Esophagus squamous epithelium (tissue), 5 donors: Measurements from ENCODE around the gene PSEN1. TPM values are rescaled to one million over a fixed set of nuclear protein-coding genes. Genes with fewer than 3 reads are reported as not detected.
A peak's percentile ranks its signal among the peaks of the same experiment; 100 is the strongest.

Experiments
- DNase-seq: peaks from one replicate; lab custom pipeline; 2025; lab: John Stamatoyannopoulos, UW
- H3K27ac ChIP-seq, 4 donors: fragments of 200-600 bp; sonication (generic); one replicate each; pipeline ENCODE4 v1.5.1; 2016 to 2019; ENCODE audit warnings: mild to moderate bottlenecking in 1 of 4
- H3K27me3 ChIP-seq, 4 donors: fragments of 200-600 bp; sonication (generic); 1 replicate in 3 of 4; 2 replicates in 1 of 4; pipeline versions ENCODE4 v1.5.1 to v1.6.0; 2017 to 2021; ENCODE audit warnings: antibody characterized with exemption in 1 of 4
- H3K36me3 ChIP-seq, 3 donors: fragments of 200-600 bp; sonication (generic); one replicate each; pipeline ENCODE4 v1.5.1; 2016 to 2019
- H3K4me1 ChIP-seq, 3 donors: fragments of 200-600 bp; sonication (generic); one replicate each; pipeline ENCODE4 v1.5.1; 2017 to 2019
- H3K4me3 ChIP-seq, 4 donors: fragments of 200-600 bp; sonication (generic); 1 replicate in 3 of 4; 2 replicates in 1 of 4; pipeline ENCODE4 v1.5.1; 2016 to 2019; ENCODE audit warnings: mild to moderate bottlenecking in 2 of 4, moderate library complexity in 1 of 4
- H3K9me3 ChIP-seq, 3 donors: fragments of 200-600 bp; sonication (generic); one replicate each; pipeline ENCODE4 v1.5.1; 2016 to 2019
- CTCF ChIP-seq, 6 experiments: fragments of 450-650 bp in 4 of 6; fragments of 200-600 bp in 2 of 6; sonication (generic) in 2 of 6; IDR thresholded peaks; one replicate each; pipeline ENCODE4 v1.5.1; 2016 to 2019; ENCODE audit warnings: antibody characterized with exemption in 6 of 6, mild to moderate bottlenecking in 4 of 6, moderate library complexity in 4 of 6
- POLR2A ChIP-seq, 4 donors: fragments of 450-650 bp; IDR thresholded peaks; one replicate each; pipeline ENCODE4 v1.6.1; 2017; ENCODE audit warnings: antibody characterized with exemption in 4 of 4, mild to moderate bottlenecking in 4 of 4, moderate library complexity in 3 of 4
- WGBS, 2 donors: methylation state at CpG; one replicate each; pipeline ENCODE4 v1.1.5; 2018; 5-methylcytosine and 5-hydroxymethylcytosine counted together
- intact Hi-C: fragments of 100-400 bp; cut with DNase I; formaldehyde crosslinking; loops from one replicate; pipeline ENCODE4 v1.15.0; 2022
- total RNA-seq, 4 donors: library from RNA; depleted of rRNA; stranded (reverse); fragments of >200 nt; gene quantifications; one replicate each; pipeline ENCODE4 v1.1.0, GENCODE V29; 2016
- donor health status: DM: yes; HTN: yes; CAD: no.

PSEN1 gene
- total RNA-seq, result 10 to 100 TPM; 34.6 to 49.8 (median 41.5) TPM

- Histone ChIP-seq H3K4me1 (peaks cover 9 to 33% (median 12%) of the 10 kb centered on the region in 3 donors), H3K9me3 (no peaks in the 10 kb centered on the region), H3K36me3 (peaks cover 0 to 7% (median 0%) of the 10 kb centered on the region in 3 donors), H3K27ac (peak within 1 kb of the TSS; percentile 93 to 100 (median 96)), H3K27me3 (no peaks in the 10 kb centered on the region), H3K4me3 (peak within 1 kb of the TSS; percentile 61 to 97 (median 74))
- DNase-seq, result peak; percentile 74
- intact Hi-C loops, result no loop called here
- 0% methylated on average over 26 to 28 of the region's 71 CpGs for WGBS, 2 donors
- TF ChIP-seq CTCF (IDR thresholded peaks at IDR 0.05) (no peak), POLR2A (IDR thresholded peaks at IDR 0.05) (peak in 3 of 4 donors; percentile 82 to 94 (median 92))
Measured at GRCh38 chr14:73136387-73137225, at the start of gene PSEN1. PSEN1 (plus strand) TSS chr14:73136507; CDS start chr14:73148020, 11,513 bp downstream.

- TF ChIP-seq POLR2A (IDR thresholded peaks at IDR 0.05), result no peak
- no peak for TF ChIP-seq CTCF (IDR thresholded peaks at IDR 0.05)
- Histone ChIP-seq H3K4me1 (no peaks in the 10 kb centered on the region), H3K9me3 (no peaks in the 10 kb centered on the region), H3K36me3 (peaks cover 4 to 96% (median 29%) of the 10 kb centered on the region in 3 donors), H3K4me3 (no peak overlapping the region), H3K27me3 (no peaks in the 10 kb centered on the region), H3K27ac (no peak overlapping the region)
- intact Hi-C loops, result no loop called here
- no peak for DNase-seq
- WGBS, 2 donors, result 70 to 91% methylated on average over 2 of the region's 2 CpGs
Measured at GRCh38 chr14:73091044-73091443, 45.3 kb upstream of the PSEN1 start.

GRCh38 chr14:73097421-73097820 lies 38.9 kb upstream of the PSEN1 start:
- no peak for DNase-seq
- Histone ChIP-seq H3K36me3 (peaks cover 6 to 96% (median 8%) of the 10 kb centered on the region in 3 donors), H3K4me1 (no peaks in the 10 kb centered on the region), H3K27ac (no peak overlapping the region), H3K9me3 (no peaks in the 10 kb centered on the region), H3K4me3 (no peak overlapping the region), H3K27me3 (no peaks in the 10 kb centered on the region)
- TF ChIP-seq POLR2A (IDR thresholded peaks at IDR 0.05), result no peak
- TF ChIP-seq CTCF (IDR thresholded peaks at IDR 0.05), result no peak
- 91 to 95% methylated on average over 11 of the region's 11 CpGs for WGBS, 2 donors
- intact Hi-C loops, result no loop called here

- Histone ChIP-seq H3K9me3 (no peaks in the 10 kb centered on the region), H3K27me3 (no peaks in the 10 kb centered on the region), H3K4me1 (no peaks in the 10 kb centered on the region), H3K36me3 (peaks cover 12 to 100% (median 14%) of the 10 kb centered on the region in 3 donors), H3K27ac (no peak overlapping the region), H3K4me3 (no peak overlapping the region)
- WGBS, 2 donors, result 89 to 96% methylated on average over 4 of the region's 4 CpGs
- intact Hi-C loops, result no loop called here
- DNase-seq, result no peak
- TF ChIP-seq CTCF (IDR thresholded peaks at IDR 0.05) (no peak), POLR2A (IDR thresholded peaks at IDR 0.05) (no peak)
Measured at GRCh38 chr14:73100334-73100733, 36.0 kb upstream of the PSEN1 start.

- H3K36me3 ChIP-seq, result peaks cover 14 to 100% (median 16%) of the 10 kb centered on the region in 3 donors
- 94 to 95% methylated on average over 27 of the region's 27 CpGs for WGBS, 2 donors
- H3K4me3 ChIP-seq, result no peak overlapping the region
- H3K27me3 ChIP-seq, result no peaks in the 10 kb centered on the region
- intact Hi-C loops, result no loop called here
- TF ChIP-seq POLR2A (IDR thresholded peaks at IDR 0.05) (no peak), CTCF (IDR thresholded peaks at IDR 0.05) (no peak)
- DNase-seq, result no peak
- H3K4me1 ChIP-seq, result no peaks in the 10 kb centered on the region
- no peak overlapping the region for H3K27ac ChIP-seq
- H3K9me3 ChIP-seq, result no peaks in the 10 kb centered on the region
Measured at GRCh38 chr14:73102806-73103497, 33.4 kb upstream of the PSEN1 start.
